Measurements from ENCODE around the gene PHYHD1. TPM values are rescaled to one million over a fixed set of nuclear protein-coding genes. Genes with fewer than 3 reads are reported as not detected.

PHYHD1 gene
- polyA plus RNA-seq, 2 of the 4 experiments (the other 2 are of a cell fraction) = not detected

DNA sequence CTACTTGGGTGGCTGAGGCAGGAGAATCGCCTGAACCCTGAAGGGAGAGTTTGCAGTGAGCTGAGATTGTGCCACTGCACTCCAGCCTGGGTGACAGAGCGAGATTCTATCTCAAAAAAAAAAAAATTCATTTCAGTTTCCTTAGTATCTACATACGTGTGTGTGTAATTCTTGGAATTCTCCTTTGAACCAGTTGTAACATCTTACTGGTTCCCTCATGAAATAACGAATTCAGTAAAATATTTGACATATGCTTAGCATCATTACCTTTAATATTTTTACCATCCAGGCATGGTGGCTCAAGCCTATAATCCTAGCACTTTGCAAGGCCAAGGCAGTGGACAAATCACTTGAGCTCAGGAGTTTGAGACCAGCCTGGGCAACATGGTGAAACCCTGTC lies 8.8 kb downstream of the PHYHD1 start:
- ChIA-PET CTCF (interaction anchor here (0.9 to 14.3 kb wide), 16 partner anchors 10 to 196 kb away, joined by 3 to 244 read pairs (median 30); partner anchors contain the start of genes ENDOG and KYAT1), POLR2A (no interaction called here)
- Histone ChIP-seq H3K4me3 (no peak overlapping the region), H3K9me3 (no peaks in the 10 kb centered on the region), H3K27ac (no peak overlapping the region), H3K4me1 (peaks cover 4% of the 10 kb centered on the region), H3K4me2 (no peak overlapping the region)
- ATAC-seq = no peak
- no peak for TF ChIP-seq GATA3 (IDR thresholded peaks at IDR 0.05; ENCODE audit: borderline replicate concordance)
- no peak for TF ChIP-seq MAFK (IDR thresholded peaks at IDR 0.05; ENCODE audit: partially characterized antibody)
- no peak for TF ChIP-seq ZFP36 (IDR thresholded peaks at IDR 0.05; ENCODE audit: borderline replicate concordance, partially characterized antibody)
- TF ChIP-seq RFX5 (IDR thresholded peaks at IDR 0.05) = no peak
- TF ChIP-seq MAZ (IDR thresholded peaks at IDR 0.05; ENCODE audit: borderline replicate concordance, low read depth, low read length) = no peak
- TF ChIP-seq, protein P1, sequence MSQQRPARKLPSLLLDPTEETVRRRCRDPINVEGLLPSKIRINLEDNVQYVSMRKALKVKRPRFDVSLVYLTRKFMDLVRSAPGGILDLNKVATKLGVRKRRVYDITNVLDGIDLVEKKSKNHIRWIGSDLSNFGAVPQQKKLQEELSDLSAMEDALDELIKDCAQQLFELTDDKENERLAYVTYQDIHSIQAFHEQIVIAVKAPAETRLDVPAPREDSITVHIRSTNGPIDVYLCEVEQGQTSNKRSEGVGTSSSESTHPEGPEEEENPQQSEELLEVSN (IDR thresholded peaks at IDR 0.05; ENCODE audit: borderline replicate concordance, low read depth) = no peak
- no peak for TF ChIP-seq EP300 (IDR thresholded peaks at IDR 0.05)
- TF ChIP-seq, protein P2, sequence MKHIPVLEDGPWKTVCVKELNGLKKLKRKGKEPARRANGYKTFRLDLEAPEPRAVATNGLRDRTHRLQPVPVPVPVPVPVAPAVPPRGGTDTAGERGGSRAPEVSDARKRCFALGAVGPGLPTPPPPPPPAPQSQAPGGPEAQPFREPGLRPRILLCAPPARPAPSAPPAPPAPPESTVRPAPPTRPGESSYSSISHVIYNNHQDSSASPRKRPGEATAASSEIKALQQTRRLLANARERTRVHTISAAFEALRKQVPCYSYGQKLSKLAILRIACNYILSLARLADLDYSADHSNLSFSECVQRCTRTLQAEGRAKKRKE (CRISPR knock-in tag; IDR thresholded peaks at IDR 0.05; ENCODE audit: low read depth) = no peak
- 77% methylated on average over 4 of the region's 4 CpGs for WGBS (ENCODE audit: missing lambda C conversion rate)
- DNase-seq (ENCODE audit: low read depth in 1 of 2, low spot score in 1 of 2) = no peak
- no peak for FAIRE-seq

DNA sequence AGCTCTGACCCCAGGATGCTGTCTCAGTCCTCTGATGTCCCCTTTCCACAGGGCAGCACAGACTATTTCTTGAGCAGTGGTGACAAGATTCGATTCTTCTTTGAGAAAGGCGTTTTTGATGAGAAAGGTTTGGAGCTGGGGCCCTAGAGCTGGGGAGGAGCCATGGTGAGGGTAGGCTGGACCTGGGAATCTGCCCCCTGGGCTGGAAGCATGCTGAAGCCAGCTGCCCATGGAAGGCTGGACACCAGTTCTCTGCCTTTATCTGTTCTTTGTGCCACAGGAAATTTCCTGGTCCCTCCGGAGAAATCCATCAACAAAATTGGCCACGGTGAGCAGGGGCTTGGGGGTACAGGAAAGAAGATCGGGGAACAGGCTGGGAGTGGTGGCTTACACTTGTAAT lies 12.9 kb downstream of the PHYHD1 start:
- FAIRE-seq = no peak
- ATAC-seq = no peak; a peak in 2 of 6 replicates
- TF ChIP-seq RAD21 (conservative IDR thresholded peaks at IDR 0.05 in 1 of 2, IDR thresholded peaks at IDR 0.05 in 1 of 2) (no peak), NPAS2 (CRISPR knock-in tag; IDR thresholded peaks at IDR 0.05; ENCODE audit: borderline replicate concordance) (no peak), HOXA7 (CRISPR knock-in tag; IDR thresholded peaks at IDR 0.05) (no peak), RCOR1 (IDR thresholded peaks at IDR 0.05; ENCODE audit: low read depth, low read length) (no peak), HOXB5 (CRISPR knock-in tag; IDR thresholded peaks at IDR 0.05) (no peak), FOXS1 (CRISPR knock-in tag; IDR thresholded peaks at IDR 0.05) (no peak), MYC (IDR thresholded peaks at IDR 0.05; ENCODE audit: borderline replicate concordance, low read length) (no peak), TFCP2L1 (CRISPR knock-in tag; IDR thresholded peaks at IDR 0.05) (no peak)
- H3K9me3 ChIP-seq = no peaks in the 10 kb centered on the region
- WGBS (ENCODE audit: missing lambda C conversion rate) = 49% methylated on average over 5 of the region's 5 CpGs
- CTCF ChIA-PET = interaction anchor here (0.8 to 5.3 kb wide), 5 partner anchors 7 to 116 kb away, joined by 3 to 47 read pairs (median 3); partner anchors contain the start of genes ENDOG and PHYHD1
- H3K27ac ChIP-seq = no peak overlapping the region
- H3K4me1 ChIP-seq = no peaks in the 10 kb centered on the region
- no peak for DNase-seq (ENCODE audit: low read depth in 1 of 2, low spot score in 1 of 2)
- H3K4me3 ChIP-seq = no peak overlapping the region
- POLR2A ChIA-PET = no interaction called here
- no peak overlapping the region for H3K4me2 ChIP-seq

DNA sequence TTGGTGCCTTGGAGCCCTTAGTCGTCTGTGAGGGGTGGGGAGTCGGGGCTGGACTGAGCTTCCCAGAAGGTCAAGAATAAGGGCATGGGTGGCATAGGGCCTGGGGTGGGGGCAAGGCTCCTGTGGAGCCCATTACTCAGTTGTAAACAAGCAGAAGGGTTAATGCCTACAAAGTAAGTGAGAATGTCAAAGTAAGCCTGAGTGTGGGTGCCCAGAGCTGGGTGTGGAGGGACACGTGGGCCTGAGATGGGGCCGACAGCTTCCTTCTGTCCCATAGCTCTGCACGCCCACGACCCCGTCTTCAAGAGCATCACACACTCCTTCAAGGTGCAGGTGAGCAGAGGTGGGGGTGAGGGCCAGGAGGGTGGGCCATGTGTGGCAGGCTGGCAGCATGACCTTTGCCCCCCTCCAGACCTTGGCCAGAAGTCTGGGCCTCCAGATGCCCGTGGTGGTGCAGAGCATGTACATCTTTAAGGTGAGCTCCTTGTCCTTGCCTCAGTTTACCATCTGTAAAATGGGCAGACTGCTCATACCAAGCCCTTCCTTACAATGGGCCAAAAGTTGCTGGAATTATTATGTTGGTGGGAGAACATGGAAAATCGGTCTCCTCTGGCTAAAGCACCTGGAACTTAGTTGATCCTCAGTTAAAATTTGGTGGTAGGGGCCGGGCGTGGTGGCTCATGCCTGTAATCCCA lies 15.5 kb downstream of the PHYHD1 start:
- no peak for DNase-seq (ENCODE audit: low read depth in 1 of 2, low spot score in 1 of 2)
- ChIA-PET POLR2A (no interaction called here), CTCF (interaction anchor here (1.1 to 5.3 kb wide), 6 partner anchors 10 to 84 kb away, joined by 3 to 47 read pairs (median 4); no protein-coding TSS in a partner anchor)
- no peak for ATAC-seq
- 68% methylated on average over 10 of the region's 11 CpGs for WGBS (ENCODE audit: missing lambda C conversion rate)
- Histone ChIP-seq H3K9me3 (no peaks in the 10 kb centered on the region), H3K4me3 (no peak overlapping the region), H3K27ac (no peak overlapping the region), H3K4me1 (no peaks in the 10 kb centered on the region), H3K4me2 (no peak overlapping the region)
- TF ChIP-seq SREBF2 (IDR thresholded peaks at IDR 0.05) (no peak), HDAC2 (IDR thresholded peaks at IDR 0.05) (no peak), NPAS2 (CRISPR knock-in tag; IDR thresholded peaks at IDR 0.05; ENCODE audit: borderline replicate concordance) (no peak)
- no peak for FAIRE-seq

All from A549 (cell line).